Measurements from ENCODE around the gene TRIM72.

GRCh38 chr16:31185339-31185738 lies 28.6 kb upstream of the TRIM72 start:
- TF ChIP-seq POLR2AphosphoS5 (IDR thresholded peaks at IDR 0.05; ENCODE audit: insufficient read depth, low read depth, low read length) (no peak), CTCF (IDR thresholded peaks at IDR 0.05; ENCODE audit: extremely low read depth in 1 of 2, insufficient read depth in 1 of 2, low read depth in 1 of 2, low read length in 2 of 2) (no peak), MAX (IDR thresholded peaks at IDR 0.05; ENCODE audit: insufficient read depth, insufficient read length) (no peak), EZH2 (IDR thresholded peaks at IDR 0.05; ENCODE audit: borderline replicate concordance, low read depth, low read length, severe bottlenecking) (no peak), MYC (IDR thresholded peaks at IDR 0.05; ENCODE audit: low read depth, low read length) (no peak)

Measured in endothelial cell of umbilical vein (primary cell).